ENCODE measurements around the gene CYLD.

Gene CYLD

DNA sequence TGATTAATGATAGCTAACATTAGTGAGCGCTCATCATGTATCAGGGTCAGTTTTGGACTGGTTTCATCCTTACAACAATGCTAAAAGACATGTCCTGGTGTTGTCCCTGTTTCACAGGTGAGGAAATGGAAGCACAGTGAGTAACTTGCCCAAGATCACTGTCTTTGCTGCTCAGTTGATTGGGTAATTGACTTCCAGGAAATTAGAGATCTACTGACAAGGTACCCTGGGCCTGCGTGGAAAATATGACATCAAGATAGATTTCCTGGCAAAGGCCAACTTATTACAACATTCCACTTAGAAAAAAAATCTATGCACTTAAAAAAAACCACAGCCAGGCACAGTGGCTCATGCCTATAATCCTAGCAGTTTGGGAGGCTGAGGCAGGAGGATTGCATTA lies 96.3 kb downstream of the CYLD start:
- no peak for DNase-seq (ENCODE audit: low spot score)
- TF ChIP-seq, protein P1, sequence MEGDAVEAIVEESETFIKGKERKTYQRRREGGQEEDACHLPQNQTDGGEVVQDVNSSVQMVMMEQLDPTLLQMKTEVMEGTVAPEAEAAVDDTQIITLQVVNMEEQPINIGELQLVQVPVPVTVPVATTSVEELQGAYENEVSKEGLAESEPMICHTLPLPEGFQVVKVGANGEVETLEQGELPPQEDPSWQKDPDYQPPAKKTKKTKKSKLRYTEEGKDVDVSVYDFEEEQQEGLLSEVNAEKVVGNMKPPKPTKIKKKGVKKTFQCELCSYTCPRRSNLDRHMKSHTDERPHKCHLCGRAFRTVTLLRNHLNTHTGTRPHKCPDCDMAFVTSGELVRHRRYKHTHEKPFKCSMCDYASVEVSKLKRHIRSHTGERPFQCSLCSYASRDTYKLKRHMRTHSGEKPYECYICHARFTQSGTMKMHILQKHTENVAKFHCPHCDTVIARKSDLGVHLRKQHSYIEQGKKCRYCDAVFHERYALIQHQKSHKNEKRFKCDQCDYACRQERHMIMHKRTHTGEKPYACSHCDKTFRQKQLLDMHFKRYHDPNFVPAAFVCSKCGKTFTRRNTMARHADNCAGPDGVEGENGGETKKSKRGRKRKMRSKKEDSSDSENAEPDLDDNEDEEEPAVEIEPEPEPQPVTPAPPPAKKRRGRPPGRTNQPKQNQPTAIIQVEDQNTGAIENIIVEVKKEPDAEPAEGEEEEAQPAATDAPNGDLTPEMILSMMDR (IDR thresholded peaks at IDR 0.05; ENCODE audit: extremely low read depth, missing control alignments) = no peak

DNA sequence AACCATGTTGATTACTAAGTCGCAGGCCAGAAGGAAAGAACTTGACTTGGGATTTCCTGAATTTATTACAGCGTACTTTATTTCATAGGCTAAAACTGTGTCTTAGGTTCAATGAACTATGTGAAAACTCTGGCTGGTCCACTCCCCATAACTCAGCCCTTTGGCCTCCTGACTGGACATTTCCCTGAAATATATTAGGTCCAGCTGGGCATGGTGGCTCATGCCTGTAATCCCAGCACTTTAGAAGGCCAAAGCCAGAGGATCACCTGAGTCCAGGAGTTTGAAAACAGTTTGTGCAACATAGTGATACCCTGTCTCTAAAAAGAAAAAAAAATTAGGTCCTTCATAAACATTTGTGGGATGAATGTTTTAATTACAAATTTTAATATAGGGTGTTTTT lies 97.0 kb downstream of the CYLD start:
- TF ChIP-seq, protein P1 (IDR thresholded peaks at IDR 0.05; ENCODE audit: extremely low read depth, missing control alignments) = no peak
- no peak for DNase-seq (ENCODE audit: low spot score)

DNA sequence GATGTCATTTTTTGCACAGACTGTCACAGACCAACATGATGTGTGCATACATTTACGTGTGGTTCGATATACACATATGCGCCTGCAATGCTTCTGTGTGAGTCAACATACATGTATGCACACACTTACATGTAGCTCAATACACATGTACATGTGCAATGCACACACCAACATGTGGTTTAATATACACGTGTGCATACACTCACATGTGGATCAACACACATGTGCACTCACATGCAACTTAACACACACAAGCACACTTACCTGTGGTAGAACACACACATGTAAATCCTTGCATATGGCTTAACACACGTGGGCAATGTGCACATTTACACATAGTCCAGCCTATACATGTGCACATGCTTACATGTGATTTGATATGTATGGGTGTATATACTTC lies 97.5 kb downstream of the CYLD start:
- TF ChIP-seq, protein P1 (IDR thresholded peaks at IDR 0.05; ENCODE audit: extremely low read depth, missing control alignments) = no peak
- no peak for DNase-seq (ENCODE audit: low spot score)

DNA sequence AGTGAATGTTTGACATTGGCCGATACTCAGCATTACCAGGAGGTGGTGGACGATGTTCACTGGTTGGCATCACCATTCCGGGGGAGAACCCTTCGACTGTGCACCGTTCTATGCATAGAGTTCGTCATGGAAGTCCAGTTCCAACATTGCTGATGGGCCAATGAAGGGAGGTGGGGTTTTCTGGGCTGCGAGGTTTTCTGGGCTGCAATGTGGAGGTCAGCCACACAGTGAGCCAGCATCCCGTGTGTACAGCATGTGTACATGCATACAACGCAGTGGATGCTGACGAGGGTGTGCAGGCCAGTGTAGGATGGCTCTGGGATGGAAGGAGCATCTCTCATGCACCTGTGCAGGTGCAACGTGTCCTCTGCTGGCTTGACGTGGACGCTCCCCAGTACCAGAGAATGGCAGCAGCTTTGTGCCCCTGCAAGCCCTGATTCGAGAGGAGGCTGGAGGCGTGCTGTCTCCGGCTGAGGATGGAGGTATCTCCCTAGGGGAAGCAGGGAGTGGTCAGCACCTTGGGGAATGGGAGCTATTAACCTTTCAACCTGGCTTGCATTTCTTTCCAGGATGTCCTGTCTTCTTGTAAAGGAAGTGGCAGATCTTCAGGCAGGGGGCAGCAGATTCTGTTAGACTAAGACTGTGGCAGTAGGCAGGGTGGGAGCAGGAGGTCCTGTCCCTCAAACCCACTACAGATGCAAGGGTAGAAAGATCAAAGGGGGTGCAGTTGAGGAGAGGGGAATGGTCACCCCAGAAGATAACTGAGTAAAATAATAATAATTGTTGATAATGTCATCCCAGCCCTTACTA lies 98.2 kb downstream of the CYLD start:
- TF ChIP-seq, protein P1 (IDR thresholded peaks at IDR 0.05; ENCODE audit: extremely low read depth, missing control alignments) = no peak
- no peak for DNase-seq (ENCODE audit: low spot score)

DNA sequence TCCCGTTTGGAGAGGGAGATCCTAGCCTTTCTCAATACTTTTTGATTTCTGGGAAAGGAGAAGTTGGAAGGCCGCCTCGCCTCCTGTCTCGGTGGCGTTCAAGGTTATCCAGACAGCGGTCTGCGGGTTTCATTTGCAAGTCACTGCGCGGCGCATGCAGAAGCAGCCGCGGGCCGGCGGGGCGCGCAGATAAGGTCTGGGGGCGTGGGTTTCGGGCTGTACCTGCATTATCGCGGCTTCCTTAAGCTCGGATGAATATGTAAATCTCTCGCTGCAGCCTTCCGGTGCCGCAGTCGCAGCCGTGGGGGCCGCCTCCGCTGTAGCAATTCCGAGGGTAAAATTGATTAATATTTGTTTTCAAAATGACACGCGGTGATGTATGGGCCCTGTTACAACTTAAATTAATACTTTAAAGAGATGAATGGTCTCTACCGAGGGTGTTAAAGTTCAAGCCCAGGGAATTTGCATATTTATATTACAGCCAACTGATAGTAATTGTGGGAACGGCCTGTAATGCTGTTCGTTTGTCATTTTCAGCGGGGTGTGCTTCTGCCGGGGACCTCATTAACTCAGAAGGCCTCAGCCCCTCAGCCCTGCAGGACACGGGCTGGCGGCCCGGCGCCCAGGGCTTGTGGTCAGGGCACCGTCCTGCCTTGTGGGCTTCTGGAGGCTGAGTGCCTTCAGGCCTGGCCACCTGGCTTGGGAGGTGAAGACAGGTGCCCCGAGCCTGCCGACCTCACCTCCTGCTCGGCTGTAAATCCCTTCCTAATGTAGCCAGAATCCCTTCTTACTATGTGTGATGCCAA lies 99.4 kb downstream of the CYLD start:
- TF ChIP-seq, protein P1 (IDR thresholded peaks at IDR 0.05; ENCODE audit: extremely low read depth, missing control alignments) = no peak
- no peak for DNase-seq (ENCODE audit: low spot score)

DNA sequence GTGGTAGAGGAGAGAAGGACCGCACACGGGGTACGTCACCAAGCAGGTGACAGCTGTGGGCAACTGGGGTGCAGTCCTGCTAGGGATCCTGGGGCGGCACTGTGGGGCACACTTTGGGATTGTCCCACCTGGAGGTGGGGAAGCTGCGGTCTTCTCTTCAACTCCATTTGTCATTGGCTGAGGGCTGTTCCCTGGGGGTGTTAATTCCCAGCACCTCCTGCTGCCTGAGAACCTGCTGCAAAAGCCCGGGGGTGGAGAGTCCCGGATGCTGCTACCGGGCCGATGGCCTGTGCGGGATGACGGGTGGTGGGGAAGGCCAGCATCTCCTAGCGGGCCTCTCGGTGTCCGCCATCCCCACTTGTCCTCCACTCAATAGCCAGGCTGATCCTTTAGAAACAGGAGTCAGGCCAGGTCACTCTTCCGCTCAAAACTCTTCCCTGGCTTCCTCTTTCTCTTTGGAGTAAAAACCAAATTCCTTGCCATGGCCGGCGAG lies 100.2 kb downstream of the CYLD start:
- TF ChIP-seq, protein P1 (IDR thresholded peaks at IDR 0.05; ENCODE audit: extremely low read depth, missing control alignments) = no peak
- no peak for DNase-seq (ENCODE audit: low spot score)

DNA sequence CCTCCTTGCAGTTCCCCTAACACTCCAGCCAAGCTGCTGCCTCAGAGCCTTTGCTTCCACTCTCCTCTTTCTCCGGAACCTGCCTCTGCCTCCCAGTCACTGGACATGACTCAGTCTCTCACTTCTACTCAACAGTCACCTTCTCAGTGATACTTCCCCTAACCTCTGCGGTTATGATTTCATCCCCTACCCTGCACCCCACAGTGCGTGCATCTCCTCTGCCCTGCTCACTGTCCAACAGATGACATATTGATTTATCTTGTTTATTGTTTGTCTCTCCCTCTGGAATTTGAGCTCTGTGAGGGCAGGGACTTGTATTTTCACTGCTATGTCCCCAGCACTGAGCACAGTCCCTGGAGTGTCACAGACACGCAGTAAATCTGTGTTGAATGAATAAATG lies 100.7 kb downstream of the CYLD start:
- TF ChIP-seq, protein P1 (IDR thresholded peaks at IDR 0.05; ENCODE audit: extremely low read depth, missing control alignments) = no peak
- DNase-seq (ENCODE audit: low spot score) = no peak
